Natural killer cell (primary cell): ENCODE measurements around the gene UBE2D4. TPM values are rescaled to one million over a fixed set of nuclear protein-coding genes. Genes with fewer than 3 reads are reported as not detected.
A peak's percentile ranks its signal among the peaks of the same experiment; 100 is the strongest.

ENCODE experiments used
- ATAC-seq, 3 donors: fragments of 150-1000 bp in 2 of 3; fragments of 200-7000 bp in 1 of 3; cut with Tn5 transposase; 1 replicate in 1 of 3; 2 replicates in 2 of 3; pipeline ENCODE4 v1.10.0; 2021; ENCODE audit warnings: mild to moderate bottlenecking in 2 of 3, moderate library complexity in 2 of 3
- DNase-seq, 2 donors: peaks; one replicate each; pipeline versions ENCODE4 v3.0.0 to v3.0.0-alpha.2; 2013 to 2021; ENCODE audit warnings: mixed read lengths in 1 of 2
- H3K27ac ChIP-seq: one replicate; pipeline ENCODE4 v1.5.1; 2013; ENCODE audit warnings: mild to moderate bottlenecking, low read length
- H3K27me3 ChIP-seq: one replicate; pipeline ENCODE4 v1.6.1; 2013; ENCODE audit warnings: low read length; ENCODE audit not compliant: control insufficient read depth, insufficient read depth
- H3K36me3 ChIP-seq: one replicate; pipeline ENCODE4 v1.6.1; 2013; ENCODE audit warnings: low read length; ENCODE audit not compliant: control insufficient read depth, insufficient read depth
- H3K4me1 ChIP-seq: one replicate; pipeline ENCODE4 v1.6.1; 2013; ENCODE audit warnings: low read length; ENCODE audit not compliant: control insufficient read depth, insufficient read depth
- H3K4me3 ChIP-seq: one replicate; pipeline ENCODE4 v1.5.1; 2013; ENCODE audit warnings: low read length
- H3K9me3 ChIP-seq: one replicate; pipeline ENCODE4 v1.6.1; 2013; ENCODE audit warnings: low read length; ENCODE audit not compliant: control insufficient read depth, insufficient read depth
- H3K27ac Mint-ChIP-seq, 2 donors: one replicate each; pipeline ENCODE4 v1.8.0; 2022; ENCODE audit warnings: mild to moderate bottlenecking in 2 of 2, mixed read lengths in 2 of 2, moderate library complexity in 1 of 2
- H3K27me3 Mint-ChIP-seq, 2 donors: one replicate each; pipeline ENCODE4 v1.8.0; 2022; ENCODE audit warnings: low read depth in 2 of 2, mixed read lengths in 2 of 2
- H3K36me3 Mint-ChIP-seq: one replicate; pipeline ENCODE4 v1.8.0; 2022; ENCODE audit warnings: mixed read lengths
- H3K4me1 Mint-ChIP-seq, 2 donors: one replicate each; pipeline ENCODE4 v1.8.0; 2022; ENCODE audit warnings: mixed read lengths in 2 of 2
- H3K4me3 Mint-ChIP-seq: one replicate; pipeline ENCODE4 v1.8.0; 2022; ENCODE audit warnings: mild to moderate bottlenecking, moderate library complexity, mixed read lengths
- H3K9me3 Mint-ChIP-seq, 2 donors: one replicate each; pipeline ENCODE4 v1.8.0; 2022; ENCODE audit warnings: mixed read lengths in 2 of 2
- WGBS: methylation state at CpG from one replicate; pipeline ENCODE4 v1.1.7; 2013; ENCODE audit warnings: missing lambda C conversion rate; ENCODE audit not compliant: insufficient coverage; 5-methylcytosine and 5-hydroxymethylcytosine counted together
- intact Hi-C: fragments of 100-400 bp; cut with micrococcal nuclease; formaldehyde crosslinking; loops from one replicate; pipeline ENCODE4 v1.14.2; 2022
- total RNA-seq, 4 donors: library from RNA; stranded (reverse); fragments of 120-200 nt in 1 of 4; gene quantifications; one replicate each; pipeline versions ENCODE4 v1.2.3 to v1.2.4, GENCODE V29; 2013 to 2022
- TF ChIP-seq, protein P1 (sequence below): fragments of 200-600 bp; IDR thresholded peaks from one replicate; pipeline ENCODE4 v1.8.0; 2022; ENCODE audit warnings: antibody characterized with exemption

UBE2D4 gene
- total RNA-seq, 3 donors from 2014 or later (not counting 1 experiment from before 2014, with no cell fraction given), result 5.3 to 10.6 (median 9.6) TPM

DNA sequence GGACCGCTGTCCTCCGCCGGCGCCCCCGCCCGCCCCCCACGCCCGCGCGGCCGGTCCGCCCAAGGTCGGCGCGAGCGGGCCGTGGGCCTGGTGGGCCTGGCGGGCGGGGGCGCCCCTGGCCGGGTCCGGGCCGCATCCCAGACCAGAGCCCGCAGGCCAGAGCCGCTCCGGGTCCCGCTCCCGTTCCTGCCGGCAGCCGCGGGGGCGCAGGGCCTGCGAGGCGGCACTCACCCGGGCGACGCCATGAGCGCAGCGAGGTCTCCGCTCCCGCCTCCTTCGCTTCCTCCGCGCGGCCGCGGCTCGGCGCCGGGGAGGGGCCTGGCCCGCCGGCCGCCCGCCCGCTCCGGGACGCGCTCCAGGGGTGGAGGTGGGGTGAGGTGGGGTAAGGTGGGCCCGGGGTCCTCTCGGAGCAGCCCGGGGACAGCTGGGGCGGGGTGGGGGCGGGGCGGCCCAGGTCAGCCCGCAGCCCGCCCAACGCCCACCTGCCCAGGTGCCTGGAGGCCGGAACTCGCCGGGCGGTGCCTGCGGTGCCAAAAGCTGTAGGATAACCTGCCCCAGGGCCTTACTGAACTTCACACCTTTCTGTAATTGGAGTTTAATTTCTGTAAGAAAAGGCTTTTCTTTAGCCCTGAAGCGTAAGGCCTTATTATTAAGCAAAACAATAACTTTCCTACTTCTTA, 19.8 kb upstream of the UBE2D4 start, which contains the start of gene URGCP:
TSS of gene URGCP (minus strand) at position 266 of the 680 bp plus-strand sequence. CDS start at position 245, 21 bp downstream.
- WGBS, result under 1% methylated on average over 72 of the region's 73 CpGs
- Mint-ChIP-seq H3K36me3 (no peaks in the 10 kb centered on the region), H3K27me3 (no peaks in the 10 kb centered on the region), H3K27ac (peak within 1 kb of the TSS; percentile 81 to 82), H3K4me1 (peaks cover 18 to 36% of the 10 kb centered on the region in 2 donors), H3K4me3 (peak within 1 kb of the TSS; percentile 95), H3K9me3 (no peaks in the 10 kb centered on the region)
- H3K36me3 ChIP-seq, result no peaks in the 10 kb centered on the region
- TF ChIP-seq, protein P1, sequence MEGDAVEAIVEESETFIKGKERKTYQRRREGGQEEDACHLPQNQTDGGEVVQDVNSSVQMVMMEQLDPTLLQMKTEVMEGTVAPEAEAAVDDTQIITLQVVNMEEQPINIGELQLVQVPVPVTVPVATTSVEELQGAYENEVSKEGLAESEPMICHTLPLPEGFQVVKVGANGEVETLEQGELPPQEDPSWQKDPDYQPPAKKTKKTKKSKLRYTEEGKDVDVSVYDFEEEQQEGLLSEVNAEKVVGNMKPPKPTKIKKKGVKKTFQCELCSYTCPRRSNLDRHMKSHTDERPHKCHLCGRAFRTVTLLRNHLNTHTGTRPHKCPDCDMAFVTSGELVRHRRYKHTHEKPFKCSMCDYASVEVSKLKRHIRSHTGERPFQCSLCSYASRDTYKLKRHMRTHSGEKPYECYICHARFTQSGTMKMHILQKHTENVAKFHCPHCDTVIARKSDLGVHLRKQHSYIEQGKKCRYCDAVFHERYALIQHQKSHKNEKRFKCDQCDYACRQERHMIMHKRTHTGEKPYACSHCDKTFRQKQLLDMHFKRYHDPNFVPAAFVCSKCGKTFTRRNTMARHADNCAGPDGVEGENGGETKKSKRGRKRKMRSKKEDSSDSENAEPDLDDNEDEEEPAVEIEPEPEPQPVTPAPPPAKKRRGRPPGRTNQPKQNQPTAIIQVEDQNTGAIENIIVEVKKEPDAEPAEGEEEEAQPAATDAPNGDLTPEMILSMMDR, result no peak
- DNase-seq (peak; percentile 44 to 75), ATAC-seq (peak; percentile 87 to 96 (median 94))
- H3K27ac ChIP-seq, result no peak within 1 kb of the TSS
- peak within 1 kb of the TSS; percentile 46 for H3K4me3 ChIP-seq
- intact Hi-C loops, result no loop called here
- no peaks in the 10 kb centered on the region for H3K27me3 ChIP-seq
- no peaks in the 10 kb centered on the region for H3K9me3 ChIP-seq
- H3K4me1 ChIP-seq, result peaks cover 13% of the 10 kb centered on the region

GRCh38 chr7:43914795-43915194, 11.4 kb upstream of the UBE2D4 start:
- DNase-seq, result no peak
- WGBS, result 100% methylated on average over 4 of the region's 5 CpGs

GRCh38 chr7:43915907-43916306, 10.3 kb upstream of the UBE2D4 start:
- Mint-ChIP-seq H3K36me3 (no peaks in the 10 kb centered on the region), H3K27me3 (no peaks in the 10 kb centered on the region), H3K4me1 (no peaks in the 10 kb centered on the region), H3K27ac (no peak overlapping the region), H3K4me3 (no peak overlapping the region), H3K9me3 (no peaks in the 10 kb centered on the region)
- no peaks in the 10 kb centered on the region for H3K36me3 ChIP-seq
- intact Hi-C loops, result no loop called here
- H3K4me1 ChIP-seq, result no peaks in the 10 kb centered on the region
- H3K27me3 ChIP-seq, result no peaks in the 10 kb centered on the region
- no peak overlapping the region for H3K4me3 ChIP-seq
- no peak overlapping the region for H3K27ac ChIP-seq
- ATAC-seq (no peak), DNase-seq (no peak)
- TF ChIP-seq, protein P1, result no peak
- 93% methylated on average over 4 of the region's 5 CpGs for WGBS
- no peaks in the 10 kb centered on the region for H3K9me3 ChIP-seq

More at GRCh38 chr7:43914795-43915194, 11.4 kb upstream of the UBE2D4 start:
- H3K27me3 Mint-ChIP-seq, result no peaks in the 10 kb centered on the region
- Histone ChIP-seq H3K36me3 (no peaks in the 10 kb centered on the region), H3K27me3 (no peaks in the 10 kb centered on the region), H3K27ac (no peak overlapping the region), H3K4me1 (no peaks in the 10 kb centered on the region), H3K9me3 (no peaks in the 10 kb centered on the region), H3K4me3 (no peak overlapping the region)
- no peaks in the 10 kb centered on the region for H3K9me3 Mint-ChIP-seq
- no peak for ATAC-seq
- TF ChIP-seq, protein P1, result no peak
- no peaks in the 10 kb centered on the region for H3K36me3 Mint-ChIP-seq
- H3K4me1 Mint-ChIP-seq, result no peaks in the 10 kb centered on the region
- intact Hi-C loops, result no loop called here
- H3K4me3 Mint-ChIP-seq, result no peak overlapping the region
- H3K27ac Mint-ChIP-seq, result no peak overlapping the region
